Measurements from ENCODE around the gene NAXE.
"Not testable (repeated sequence)": the region's sequence is repeated elsewhere in the genome, so short reads cannot be mapped to it uniquely, and the experiment has no call there.

The NAXE gene

GRCh38 chr1:156625436-156626078, 34.0 kb downstream of the NAXE start:
- peak; percentile 90 for DNase-seq

- no peak for DNase-seq
These were observed 34.5 kb downstream of the NAXE start for GRCh38 chr1:156626079-156626438.

GRCh38 chr1:156627313-156627880, 35.8 kb downstream of the NAXE start:
- no peak for DNase-seq

- DNase-seq = no peak
These were observed 38.4 kb downstream of the NAXE start for GRCh38 chr1:156629823-156630449.

- DNase-seq = not testable (repeated sequence)
These were observed 39.6 kb downstream of the NAXE start for GRCh38 chr1:156631152-156631551.

- DNase-seq = no peak
These were observed 40.8 kb downstream of the NAXE start for GRCh38 chr1:156632355-156632754.

GRCh38 chr1:156638189-156638985, 46.8 kb downstream of the NAXE start:
- no peak for DNase-seq

- no peak for DNase-seq
These were observed 48.1 kb downstream of the NAXE start for GRCh38 chr1:156639601-156640101.

- no peak for DNase-seq
These were observed 49.5 kb downstream of the NAXE start for GRCh38 chr1:156640842-156641706.

- DNase-seq = no peak
These were observed 50.2 kb downstream of the NAXE start, which contains the start of gene BCAN for GRCh38 chr1:156641761-156642264. TSS of gene BCAN (plus strand) at chr1:156642117. CDS start at chr1:156646055, 3,938 bp downstream.

- no peak for DNase-seq
These were observed 50.9 kb downstream of the NAXE start for GRCh38 chr1:156642265-156643048.

GRCh38 chr1:156643049-156643777, 51.6 kb downstream of the NAXE start:
- DNase-seq = no peak

GRCh38 chr1:156643778-156644092, 52.2 kb downstream of the NAXE start:
- DNase-seq = no peak
